Gastrocnemius medialis (tissue), 4 donors: ENCODE data around the gene FRMPD4.

ENCODE experiments used
- CTCF ChIP-seq, 5 experiments: fragments of 450-650 bp in 3 of 5; fragments of 200-600 bp in 2 of 5; sonication (generic) in 2 of 5; IDR thresholded peaks in 4 of 5; conservative IDR thresholded peaks in 1 of 5; 1 replicate in 4 of 5; 2 replicates in 1 of 5; pipeline ENCODE4 v1.5.1; 2016 to 2019; ENCODE audit warnings: antibody characterized with exemption in 5 of 5, mild to moderate bottlenecking in 3 of 5, moderate library complexity in 3 of 5
- POLR2A ChIP-seq, 2 donors: fragments of 450-650 bp; IDR thresholded peaks; one replicate each; pipeline ENCODE4 v1.6.1; 2017; ENCODE audit warnings: antibody characterized with exemption in 2 of 2, mild to moderate bottlenecking in 2 of 2, moderate library complexity in 2 of 2

GRCh38 chrX:12401252-12401651, 263.0 kb downstream of the FRMPD4 start:
- TF ChIP-seq POLR2A (IDR thresholded peaks at IDR 0.05) (no peak), CTCF (IDR thresholded peaks at IDR 0.05 in 4 of 5, conservative IDR thresholded peaks at IDR 0.05 in 1 of 5) (no peak)
